ENCODE data around the gene SOAT2. TPM values are rescaled to one million over a fixed set of nuclear protein-coding genes. Genes with fewer than 3 reads are reported as not detected.
A peak's percentile ranks its signal among the peaks of the same experiment; 100 is the strongest.

SOAT2 gene
- total RNA-seq, 1 experiment from 2014 or later, result not detected

GRCh38 chr12:53097207-53097563, 6.1 kb upstream of the SOAT2 start:
- Histone ChIP-seq H3K4me2 (ENCODE audit: insufficient read depth, insufficient read length, low read length) (peak overlapping the region; percentile 98), H2BK5ac (ENCODE audit: insufficient read length, low read length) (no peak overlapping the region), H2AFZ (ENCODE audit: low read length) (peak overlapping the region; percentile 79), H4K5ac (ENCODE audit: insufficient read length, low read depth, low read length) (no peak overlapping the region), H3K23ac (ENCODE audit: insufficient read length, low read depth, low read length) (no peak overlapping the region), H3T11ph (ENCODE audit: low read length) (no peak overlapping the region), H2AK5ac (ENCODE audit: insufficient read length, low read length) (no peak overlapping the region), H3K79me2 (ENCODE audit: insufficient read depth, low read length) (no peaks in the 10 kb centered on the region), H3K79me1 (ENCODE audit: insufficient read depth, low read depth, low read length, poor library complexity, severe bottlenecking) (no peaks in the 10 kb centered on the region), H4K8ac (replicated peaks; ENCODE audit: insufficient read length, low read depth, low read length) (no peak overlapping the region), H3K23me2 (ENCODE audit: insufficient read length, low read depth, low read length, poor library complexity, severe bottlenecking) (peaks cover 24% of the 10 kb centered on the region), H3K18ac (ENCODE audit: insufficient read length, low read depth, low read length) (no peak overlapping the region), H3K4ac (ENCODE audit: low read depth, low read length) (no peak overlapping the region), H4K91ac (ENCODE audit: insufficient read length, low read depth, low read length) (no peak overlapping the region), H2BK15ac (ENCODE audit: low read depth, low read length) (no peak overlapping the region), H3K27me3 (ENCODE audit: insufficient read depth, low read length) (no peaks in the 10 kb centered on the region; the same call in 1 of the 2 replicates), H2BK120ac (ENCODE audit: low read depth, low read length, poor library complexity, severe bottlenecking) (no peak overlapping the region), H4K20me1 (ENCODE audit: control insufficient read depth, insufficient read depth, insufficient read length) (no peaks in the 10 kb centered on the region), H2BK20ac (ENCODE audit: low read depth, low read length, poor library complexity, severe bottlenecking) (no peak overlapping the region), H3K14ac (ENCODE audit: insufficient read depth, low read length) (no peak overlapping the region), H3K56ac (ENCODE audit: insufficient read length, low read depth, low read length) (no peak overlapping the region), H3K4me1 (ENCODE audit: insufficient read depth, low read length) (peaks cover 6% of the 10 kb centered on the region; the same call in 1 of the 2 replicates), H3K9ac (ENCODE audit: extremely low read depth, insufficient read length, low read length) (no peak overlapping the region), H2BK12ac (ENCODE audit: insufficient read length, low read depth, low read length) (no peak overlapping the region), H3K27ac (ENCODE audit: insufficient read length, low read depth, low read length) (no peak overlapping the region), H3K9me3 (ENCODE audit: control insufficient read depth, low read depth, low read length) (no peaks in the 10 kb centered on the region)
- Mint-ChIP-seq H3K9me3 (peaks cover 0 to 3% of the 10 kb centered on the region in 2 experiments; a peak in 1 of 5 replicates), H3K4me3 (peak overlapping the region; percentile 68 to 91), H3K27me3 (ENCODE audit: low read depth) (peaks cover 71% of the 10 kb centered on the region), H3K36me3 (ENCODE audit: insufficient read depth in 1 of 3, low read depth in 3 of 3) (no peaks in the 10 kb centered on the region; a peak in 1 of 7 replicates), H3K4me1 (peaks cover 27 to 37% of the 10 kb centered on the region in 2 experiments), H3K27ac (no peak overlapping the region; a peak in 1 of 7 replicates)
- DNase-seq, result peak; percentile 69
- no peak for TF ChIP-seq CTCF (conservative IDR thresholded peaks at IDR 0.05)
- no CpG with 5 or more reads among the region's 9 CpGs for WGBS (ENCODE audit: extremely low coverage, insufficient read length, low lambda C conversion rate)

Measured in H9 (cell line).